HEK293 (cell line): Measurements from ENCODE around the gene DHX38.

ENCODE experiments used
- CTCF ChIA-PET: fragments of 350-600 bp; formaldehyde crosslinking; extraction: SDS; loops from one replicate; lab custom pipeline; 2021; ENCODE audit warnings: antibody characterized with exemption; lab: Yijun Ruan, JAX
- POLR2A ChIA-PET: fragments of 300-600 bp; formaldehyde crosslinking; extraction: SDS; loops from one replicate; lab custom pipeline; 2020; ENCODE audit warnings: antibody characterized with exemption, inconsistent platforms; lab: Yijun Ruan, JAX
- H3K27ac ChIP-seq: fragments of 200-500 bp; sonication (Bioruptor generic); 2 replicates; pipeline ENCODE4 v1.5.1; 2014; ENCODE audit warnings: low read depth, low read length, control low read depth, inconsistent platforms; ENCODE audit errors: extremely low read depth
- H3K36me3 ChIP-seq, 2 experiments: fragments of 200-500 bp in 1 of 2; sonication (Bioruptor generic) in 1 of 2; 1 replicate in 1 of 2; 2 replicates in 1 of 2; pipeline ENCODE4 v1.5.1; 2014 to 2017; ENCODE audit warnings: inconsistent platforms in 2 of 2, low read length in 2 of 2; ENCODE audit not compliant: control insufficient read depth in 2 of 2, insufficient read depth in 1 of 2
- H3K4me1 ChIP-seq: fragments of 200-500 bp; sonication (Bioruptor generic); 2 replicates; pipeline ENCODE4 v1.5.1; 2014; ENCODE audit warnings: mild to moderate bottlenecking, low read length, inconsistent platforms; ENCODE audit not compliant: control insufficient read depth, insufficient read depth
- H3K4me3 ChIP-seq: 2 replicates; pipeline ENCODE4 v1.5.1; 2011; ENCODE audit warnings: low read depth, mild to moderate bottlenecking, control low read depth, low read length, moderate library complexity
- H3K9me3 ChIP-seq: fragments of 200-500 bp; sonication (Bioruptor generic); 2 replicates; pipeline ENCODE4 v1.5.1; 2014; ENCODE audit warnings: low read depth, low read length, inconsistent platforms; ENCODE audit not compliant: control insufficient read depth, insufficient read depth
- SALL2 ChIP-seq: fragments of 450-650 bp; formaldehyde crosslinking; IDR thresholded peaks from 2 replicates; pipeline ENCODE4 v1.5.0; 2017; ENCODE audit warnings: missing biosample characterization, mild to moderate bottlenecking, missing genetic modification characterization, borderline replicate concordance
- SETDB1 ChIP-seq: IDR thresholded peaks from one replicate; pipeline ENCODE4 v1.6.1; 2017; ENCODE audit warnings: mild to moderate bottlenecking, low read length, moderate library complexity, mixed read lengths; ENCODE audit not compliant: insufficient read length
- YY2 ChIP-seq: fragments of 450-650 bp; formaldehyde crosslinking; IDR thresholded peaks from 2 replicates; pipeline ENCODE4 v1.5.1; 2016; ENCODE audit warnings: missing biosample characterization, missing genetic modification characterization
- ZNF10 ChIP-seq: fragments of 450-650 bp; formaldehyde crosslinking; IDR thresholded peaks from 2 replicates; pipeline ENCODE4 v1.5.1; 2017; ENCODE audit warnings: missing biosample characterization, missing genetic modification characterization
- ZNF138 ChIP-seq: fragments of 450-650 bp; formaldehyde crosslinking; IDR thresholded peaks from 2 replicates; pipeline ENCODE4 v1.5.1; 2016; ENCODE audit warnings: missing biosample characterization, missing genetic modification characterization, borderline replicate concordance
- ZNF214 ChIP-seq: fragments of 450-650 bp; formaldehyde crosslinking; IDR thresholded peaks from 2 replicates; pipeline ENCODE4 v1.5.1; 2017; ENCODE audit warnings: missing biosample characterization, mild to moderate bottlenecking, missing genetic modification characterization, borderline replicate concordance
- ZNF221 ChIP-seq: fragments of 450-650 bp; formaldehyde crosslinking; IDR thresholded peaks from 2 replicates; pipeline ENCODE4 v1.5.1; 2017; ENCODE audit warnings: missing biosample characterization, missing genetic modification characterization, borderline replicate concordance
- ZNF391 ChIP-seq: fragments of 450-650 bp; formaldehyde crosslinking; IDR thresholded peaks from 2 replicates; pipeline ENCODE4 v1.5.1; 2016; ENCODE audit warnings: low read depth, missing biosample characterization, missing genetic modification characterization, borderline replicate concordance
- ZNF398 ChIP-seq: fragments of 450-650 bp; formaldehyde crosslinking; IDR thresholded peaks from 2 replicates; pipeline ENCODE4 v1.5.1; 2017; ENCODE audit warnings: missing biosample characterization, missing genetic modification characterization
- ZNF645 ChIP-seq: fragments of 450-650 bp; formaldehyde crosslinking; IDR thresholded peaks from 2 replicates; pipeline ENCODE4; 2016; ENCODE audit warnings: missing biosample characterization, missing genetic modification characterization
- ZNF792 ChIP-seq: fragments of 450-650 bp; formaldehyde crosslinking; IDR thresholded peaks from 2 replicates; pipeline ENCODE4 v1.5.1; 2016; ENCODE audit warnings: missing biosample characterization, missing genetic modification characterization
- ZSCAN23 ChIP-seq: fragments of 450-650 bp; formaldehyde crosslinking; IDR thresholded peaks from 2 replicates; pipeline ENCODE4 v1.5.1; 2016; ENCODE audit warnings: missing biosample characterization, missing genetic modification characterization
- TF ChIP-seq, protein P1 (sequence below): fragments of 450-650 bp; formaldehyde crosslinking; IDR thresholded peaks from 2 replicates; pipeline ENCODE4 v1.5.1; 2016; ENCODE audit warnings: missing biosample characterization, missing genetic modification characterization
- TF ChIP-seq, protein P2 (sequence below): fragments of 450-650 bp; formaldehyde crosslinking; IDR thresholded peaks from 2 replicates; pipeline ENCODE4 v1.5.1; 2017; ENCODE audit warnings: missing biosample characterization, missing genetic modification characterization

The DHX38 gene

GRCh38 chr16:72083778-72084404 lies 9.8 kb upstream of the DHX38 start (continued):
- TF ChIP-seq, protein P1, sequence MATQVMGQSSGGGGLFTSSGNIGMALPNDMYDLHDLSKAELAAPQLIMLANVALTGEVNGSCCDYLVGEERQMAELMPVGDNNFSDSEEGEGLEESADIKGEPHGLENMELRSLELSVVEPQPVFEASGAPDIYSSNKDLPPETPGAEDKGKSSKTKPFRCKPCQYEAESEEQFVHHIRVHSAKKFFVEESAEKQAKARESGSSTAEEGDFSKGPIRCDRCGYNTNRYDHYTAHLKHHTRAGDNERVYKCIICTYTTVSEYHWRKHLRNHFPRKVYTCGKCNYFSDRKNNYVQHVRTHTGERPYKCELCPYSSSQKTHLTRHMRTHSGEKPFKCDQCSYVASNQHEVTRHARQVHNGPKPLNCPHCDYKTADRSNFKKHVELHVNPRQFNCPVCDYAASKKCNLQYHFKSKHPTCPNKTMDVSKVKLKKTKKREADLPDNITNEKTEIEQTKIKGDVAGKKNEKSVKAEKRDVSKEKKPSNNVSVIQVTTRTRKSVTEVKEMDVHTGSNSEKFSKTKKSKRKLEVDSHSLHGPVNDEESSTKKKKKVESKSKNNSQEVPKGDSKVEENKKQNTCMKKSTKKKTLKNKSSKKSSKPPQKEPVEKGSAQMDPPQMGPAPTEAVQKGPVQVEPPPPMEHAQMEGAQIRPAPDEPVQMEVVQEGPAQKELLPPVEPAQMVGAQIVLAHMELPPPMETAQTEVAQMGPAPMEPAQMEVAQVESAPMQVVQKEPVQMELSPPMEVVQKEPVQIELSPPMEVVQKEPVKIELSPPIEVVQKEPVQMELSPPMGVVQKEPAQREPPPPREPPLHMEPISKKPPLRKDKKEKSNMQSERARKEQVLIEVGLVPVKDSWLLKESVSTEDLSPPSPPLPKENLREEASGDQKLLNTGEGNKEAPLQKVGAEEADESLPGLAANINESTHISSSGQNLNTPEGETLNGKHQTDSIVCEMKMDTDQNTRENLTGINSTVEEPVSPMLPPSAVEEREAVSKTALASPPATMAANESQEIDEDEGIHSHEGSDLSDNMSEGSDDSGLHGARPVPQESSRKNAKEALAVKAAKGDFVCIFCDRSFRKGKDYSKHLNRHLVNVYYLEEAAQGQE (tag by site-specific recombination) = no peak
- TF ChIP-seq ZSCAN23 (tag by site-specific recombination) = no peak

- Histone ChIP-seq H3K4me3 (no peak overlapping the region), H3K36me3 (peaks cover 9 to 50% of the 10 kb centered on the region in 2 experiments), H3K4me1 (no peaks in the 10 kb centered on the region), H3K27ac (no peak overlapping the region), H3K9me3 (no peaks in the 10 kb centered on the region)
- CTCF ChIA-PET = no interaction called here
- POLR2A ChIA-PET = no interaction called here
- TF ChIP-seq ZNF10 (tag by site-specific recombination) (no peak), ZNF138 (tag by site-specific recombination) (no peak), SETDB1 (peak; percentile 55), ZNF221 (tag by site-specific recombination) (no peak), YY2 (tag by site-specific recombination) (no peak), SALL2 (tag by site-specific recombination) (no peak)
- TF ChIP-seq, protein P2, sequence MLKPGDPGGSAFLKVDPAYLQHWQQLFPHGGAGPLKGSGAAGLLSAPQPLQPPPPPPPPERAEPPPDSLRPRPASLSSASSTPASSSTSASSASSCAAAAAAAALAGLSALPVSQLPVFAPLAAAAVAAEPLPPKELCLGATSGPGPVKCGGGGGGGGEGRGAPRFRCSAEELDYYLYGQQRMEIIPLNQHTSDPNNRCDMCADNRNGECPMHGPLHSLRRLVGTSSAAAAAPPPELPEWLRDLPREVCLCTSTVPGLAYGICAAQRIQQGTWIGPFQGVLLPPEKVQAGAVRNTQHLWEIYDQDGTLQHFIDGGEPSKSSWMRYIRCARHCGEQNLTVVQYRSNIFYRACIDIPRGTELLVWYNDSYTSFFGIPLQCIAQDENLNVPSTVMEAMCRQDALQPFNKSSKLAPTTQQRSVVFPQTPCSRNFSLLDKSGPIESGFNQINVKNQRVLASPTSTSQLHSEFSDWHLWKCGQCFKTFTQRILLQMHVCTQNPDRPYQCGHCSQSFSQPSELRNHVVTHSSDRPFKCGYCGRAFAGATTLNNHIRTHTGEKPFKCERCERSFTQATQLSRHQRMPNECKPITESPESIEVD (tag by site-specific recombination) = no peak
Observed at GRCh38 chr16:72084445-72084844, 9.2 kb upstream of the DHX38 start.

GRCh38 chr16:72085002-72085401 lies 8.6 kb upstream of the DHX38 start:
- TF ChIP-seq ZNF645 (tag by site-specific recombination) (no peak), ZNF221 (tag by site-specific recombination) (no peak), ZNF391 (no peak), ZNF398 (tag by site-specific recombination) (no peak), ZNF214 (tag by site-specific recombination) (no peak), ZNF792 (tag by site-specific recombination) (no peak)
- CTCF ChIA-PET = no interaction called here

More at GRCh38 chr16:72085002-72085401, 8.6 kb upstream of the DHX38 start:
- peaks cover 9 to 55% of the 10 kb centered on the region in 2 experiments for H3K36me3 ChIP-seq
- H3K9me3 ChIP-seq = no peaks in the 10 kb centered on the region
- H3K27ac ChIP-seq = no peak overlapping the region
- H3K4me3 ChIP-seq = no peak overlapping the region
- POLR2A ChIA-PET = no interaction called here
- no peaks in the 10 kb centered on the region for H3K4me1 ChIP-seq
